CD14-positive monocyte (primary cell): Measurements from ENCODE around the gene RNF17. TPM values are rescaled to one million over a fixed set of nuclear protein-coding genes. Genes with fewer than 3 reads are reported as not detected.

Source experiments
- DNase-seq, 3 donors: peaks; one replicate each; pipeline ENCODE4 v3.0.0-alpha.2; 2011 to 2022
- H2AFZ ChIP-seq: 2 replicates; pipeline ENCODE4 v1.6.0; 2012; ENCODE audit warnings: mild to moderate bottlenecking, low read depth, low read length, inconsistent platforms; ENCODE audit not compliant: insufficient read depth, poor library complexity, severe bottlenecking
- H3K27ac ChIP-seq, 2 donors: 1 replicate in 1 of 2; 2 replicates in 1 of 2; pipeline ENCODE4 v1.5.1; 2012 to 2013; ENCODE audit warnings: low read length in 2 of 2, control low read depth in 1 of 2, inconsistent platforms in 1 of 2, low read depth in 1 of 2, mild to moderate bottlenecking in 1 of 2
- H3K27me3 ChIP-seq, 2 donors: one replicate each; pipeline versions ENCODE4 v1.6.0 to v1.6.1; 2011 to 2013; ENCODE audit warnings: low read length in 2 of 2; ENCODE audit not compliant: control insufficient read depth in 2 of 2, insufficient read depth in 2 of 2
- H3K36me3 ChIP-seq, 2 donors: replicated peaks in 1 of 2; 1 replicate in 1 of 2; 2 replicates in 1 of 2; pipeline versions ENCODE4 v1.5.1 to v1.6.1; 2012 to 2013; ENCODE audit warnings: low read length in 2 of 2, control low read depth in 1 of 2, inconsistent platforms in 1 of 2, mild to moderate bottlenecking in 1 of 2; ENCODE audit not compliant: insufficient read depth in 2 of 2, control insufficient read depth in 1 of 2
- H3K4me1 ChIP-seq, 2 donors: 1 replicate in 1 of 2; 2 replicates in 1 of 2; pipeline versions ENCODE4 v1.5.1 to v1.6.1; 2012 to 2013; ENCODE audit warnings: low read length in 2 of 2, control low read depth in 1 of 2, inconsistent platforms in 1 of 2, mild to moderate bottlenecking in 1 of 2, moderate library complexity in 1 of 2; ENCODE audit not compliant: insufficient read depth in 2 of 2, control insufficient read depth in 1 of 2
- H3K4me2 ChIP-seq: replicated peaks from 2 replicates; pipeline ENCODE3; 2012; ENCODE audit warnings: low read length, moderate library complexity, mild to moderate bottlenecking; ENCODE audit not compliant: poor library complexity, severe bottlenecking; ENCODE audit errors: extremely low read depth
- H3K4me3 ChIP-seq, 3 experiments: fragments of 200-600 bp in 1 of 3; sonication (generic) in 1 of 3; replicated peaks in 1 of 3; 1 replicate in 2 of 3; 2 replicates in 1 of 3; pipeline ENCODE4 v1.5.1; 2011 to 2013; ENCODE audit warnings: low read length in 3 of 3, mild to moderate bottlenecking in 3 of 3, control low read depth in 2 of 3, low read depth in 2 of 3, inconsistent platforms in 1 of 3, moderate library complexity in 1 of 3
- H3K79me2 ChIP-seq: 2 replicates; pipeline ENCODE4 v1.6.0; 2012; ENCODE audit warnings: mild to moderate bottlenecking, control low read depth, inconsistent platforms, low read length, moderate library complexity; ENCODE audit not compliant: insufficient read depth
- H3K9ac ChIP-seq: 2 replicates; pipeline ENCODE4 v1.6.0; 2017; ENCODE audit warnings: low read length, mild to moderate bottlenecking; ENCODE audit not compliant: insufficient read depth, poor library complexity, severe bottlenecking
- H3K9me3 ChIP-seq, 2 donors: replicated peaks in 1 of 2; 1 replicate in 1 of 2; 2 replicates in 1 of 2; pipeline versions ENCODE4 v1.5.1 to v1.6.1; 2012 to 2013; ENCODE audit warnings: low read length in 2 of 2, control low read depth in 1 of 2; ENCODE audit not compliant: control insufficient read depth in 1 of 2, insufficient read depth in 1 of 2
- H4K20me1 ChIP-seq: 2 replicates; pipeline ENCODE4 v1.6.0; 2012; ENCODE audit warnings: mild to moderate bottlenecking, low read length, control low read depth, moderate library complexity; ENCODE audit not compliant: insufficient read depth
- H3K27ac Mint-ChIP-seq, 7 donors: one replicate each; pipeline ENCODE4 v1.8.0; 2020; ENCODE audit warnings: mild to moderate bottlenecking in 7 of 7, mixed read lengths in 7 of 7, moderate library complexity in 6 of 7, inconsistent platforms in 2 of 7
- H3K27me3 Mint-ChIP-seq, 3 donors: one replicate each; pipeline ENCODE4 v1.8.0; 2021 to 2022; ENCODE audit warnings: low read depth in 3 of 3, mild to moderate bottlenecking in 3 of 3, mixed read lengths in 3 of 3, moderate library complexity in 3 of 3, inconsistent platforms in 1 of 3
- H3K36me3 Mint-ChIP-seq, 2 donors: one replicate each; pipeline ENCODE4 v1.8.0; 2020; ENCODE audit warnings: mixed read lengths in 2 of 2, inconsistent platforms in 1 of 2, mild to moderate bottlenecking in 1 of 2
- H3K4me1 Mint-ChIP-seq: one replicate; pipeline ENCODE4 v1.8.0; 2020; ENCODE audit warnings: mild to moderate bottlenecking, mixed read lengths
- H3K4me3 Mint-ChIP-seq, 2 donors: one replicate each; pipeline ENCODE4 v1.8.0; 2020; ENCODE audit warnings: mild to moderate bottlenecking in 2 of 2, mixed read lengths in 2 of 2, moderate library complexity in 1 of 2
- H3K9me3 Mint-ChIP-seq, 7 donors: one replicate each; pipeline ENCODE4 v1.8.0; 2020 to 2022; ENCODE audit warnings: mixed read lengths in 7 of 7, mild to moderate bottlenecking in 6 of 7, moderate library complexity in 6 of 7, inconsistent platforms in 2 of 7
- WGBS: methylation state at CpG from one replicate; pipeline ENCODE4 v1.1.5; 2013; ENCODE audit warnings: missing lambda C conversion rate; ENCODE audit not compliant: insufficient coverage; 5-methylcytosine and 5-hydroxymethylcytosine counted together
- intact Hi-C, 2 donors: fragments of 100-400 bp; cut with micrococcal nuclease; formaldehyde crosslinking; loops; one replicate each; pipeline versions ENCODE4 v1.15.0 to v1.15.1; 2023
- polyA plus RNA-seq, 3 donors: library from polyadenylated mRNA; depleted of rRNA in 1 of 3; unstranded in 2 of 3; stranded (reverse) in 1 of 3; fragments of 300-500 nt in 2 of 3; fragments of >200 nt in 1 of 3; fragmentation: Illumina TruSeq in 2 of 3; gene quantifications; 1 replicate in 2 of 3; 2 replicates in 1 of 3; pipeline ENCODE4 v1.2.3, GENCODE V29; 2012 to 2021
- TF ChIP-seq, protein P1 (sequence below): fragments of 200-600 bp; IDR thresholded peaks from one replicate; pipeline ENCODE4 v1.8.0; 2022; ENCODE audit warnings: antibody characterized with exemption, mild to moderate bottlenecking

The RNF17 gene
- polyA plus RNA-seq, 3 donors: not detected

DNA sequence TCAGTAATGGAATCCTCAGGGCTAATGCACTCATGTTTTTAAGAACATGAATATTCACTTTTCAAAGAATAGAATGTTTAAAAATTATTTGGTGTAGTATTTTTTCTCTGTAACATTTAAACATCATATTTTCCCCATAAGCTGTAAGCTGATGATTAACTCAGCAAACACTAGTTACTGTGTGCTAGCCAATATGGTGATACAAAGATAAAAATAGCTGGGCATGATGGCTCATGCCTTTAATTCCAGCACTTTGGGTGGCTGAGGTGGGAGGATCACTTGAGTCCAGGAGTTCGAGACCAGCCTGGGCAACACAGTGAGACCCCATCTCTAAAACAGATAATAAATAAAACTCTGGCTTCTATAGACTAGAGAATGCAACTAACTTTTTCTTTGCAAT is 13.2 kb downstream of the RNF17 start:
- intact Hi-C loops: no loop called here
- H3K4me3 Mint-ChIP-seq: no peak overlapping the region
- H3K27ac Mint-ChIP-seq: no peak overlapping the region
- Histone ChIP-seq H3K4me1 (no peaks in the 10 kb centered on the region), H3K9me3 (no peaks in the 10 kb centered on the region), H3K79me2 (no peaks in the 10 kb centered on the region), H3K4me2 (no peak overlapping the region), H3K27ac (no peak overlapping the region), H3K36me3 (no peaks in the 10 kb centered on the region), H3K4me3 (no peak overlapping the region), H2AFZ (no peak overlapping the region), H3K27me3 (no peaks in the 10 kb centered on the region), H3K9ac (no peak overlapping the region), H4K20me1 (no peaks in the 10 kb centered on the region)
- TF ChIP-seq, protein P1, sequence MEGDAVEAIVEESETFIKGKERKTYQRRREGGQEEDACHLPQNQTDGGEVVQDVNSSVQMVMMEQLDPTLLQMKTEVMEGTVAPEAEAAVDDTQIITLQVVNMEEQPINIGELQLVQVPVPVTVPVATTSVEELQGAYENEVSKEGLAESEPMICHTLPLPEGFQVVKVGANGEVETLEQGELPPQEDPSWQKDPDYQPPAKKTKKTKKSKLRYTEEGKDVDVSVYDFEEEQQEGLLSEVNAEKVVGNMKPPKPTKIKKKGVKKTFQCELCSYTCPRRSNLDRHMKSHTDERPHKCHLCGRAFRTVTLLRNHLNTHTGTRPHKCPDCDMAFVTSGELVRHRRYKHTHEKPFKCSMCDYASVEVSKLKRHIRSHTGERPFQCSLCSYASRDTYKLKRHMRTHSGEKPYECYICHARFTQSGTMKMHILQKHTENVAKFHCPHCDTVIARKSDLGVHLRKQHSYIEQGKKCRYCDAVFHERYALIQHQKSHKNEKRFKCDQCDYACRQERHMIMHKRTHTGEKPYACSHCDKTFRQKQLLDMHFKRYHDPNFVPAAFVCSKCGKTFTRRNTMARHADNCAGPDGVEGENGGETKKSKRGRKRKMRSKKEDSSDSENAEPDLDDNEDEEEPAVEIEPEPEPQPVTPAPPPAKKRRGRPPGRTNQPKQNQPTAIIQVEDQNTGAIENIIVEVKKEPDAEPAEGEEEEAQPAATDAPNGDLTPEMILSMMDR: no peak
- WGBS: no CpG with 5 or more reads among the region's 1 CpG
- no peaks in the 10 kb centered on the region for H3K4me1 Mint-ChIP-seq
- peaks cover 0 to 4% (median 2%) of the 10 kb centered on the region in 7 donors for H3K9me3 Mint-ChIP-seq
- no peaks in the 10 kb centered on the region for H3K36me3 Mint-ChIP-seq
- no peak for DNase-seq
- peaks cover 0 to 5% (median under 1%) of the 10 kb centered on the region in 3 donors for H3K27me3 Mint-ChIP-seq

DNA sequence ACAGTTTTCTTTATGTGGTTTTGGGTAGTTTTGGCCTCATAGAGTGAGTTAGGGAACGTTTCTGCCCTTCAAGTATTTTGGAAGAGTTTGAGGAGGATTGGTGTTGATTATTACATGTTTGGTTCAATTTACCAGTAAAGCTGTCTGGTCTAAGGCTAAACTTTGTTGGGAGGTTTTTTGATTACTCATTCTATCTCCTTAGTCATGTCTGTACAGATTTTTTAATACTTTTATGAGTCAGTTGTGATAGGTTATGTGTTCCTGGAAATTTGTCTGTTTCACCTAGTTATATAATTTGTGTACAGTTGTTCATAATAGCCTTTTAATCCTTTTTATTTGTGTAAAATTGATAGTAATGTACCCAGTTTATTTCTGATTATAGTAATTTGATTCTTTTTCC is 20.4 kb downstream of the RNF17 start:
- no peak overlapping the region for H3K4me3 ChIP-seq
- peaks cover 4 to 7% of the 10 kb centered on the region in 2 donors for H3K9me3 ChIP-seq
- H3K36me3 Mint-ChIP-seq: no peaks in the 10 kb centered on the region
- no peak overlapping the region for H2AFZ ChIP-seq
- H3K4me3 Mint-ChIP-seq: no peak overlapping the region
- intact Hi-C loops: no loop called here
- no peak overlapping the region for H3K9ac ChIP-seq
- H4K20me1 ChIP-seq: no peaks in the 10 kb centered on the region
- no peak overlapping the region for H3K4me2 ChIP-seq
- no peak overlapping the region for H3K27ac Mint-ChIP-seq
- H3K27me3 ChIP-seq: peaks cover 0 to 4% of the 10 kb centered on the region in 2 donors
- no peak overlapping the region for H3K27ac ChIP-seq
- peaks cover 0 to 10% (median 3%) of the 10 kb centered on the region in 3 donors for H3K27me3 Mint-ChIP-seq
- H3K36me3 ChIP-seq: no peaks in the 10 kb centered on the region
- no peaks in the 10 kb centered on the region for H3K4me1 ChIP-seq
- no peak for DNase-seq
- no peaks in the 10 kb centered on the region for H3K4me1 Mint-ChIP-seq
- TF ChIP-seq, protein P1: no peak
- WGBS: no CpG with 5 or more reads among the region's 1 CpG
- H3K79me2 ChIP-seq: no peaks in the 10 kb centered on the region
- peaks cover 4 to 11% (median 6%) of the 10 kb centered on the region in 7 donors for H3K9me3 Mint-ChIP-seq
